Astrocyte of the spinal cord (primary cell): ENCODE results near the gene DCANP1.
A peak's percentile ranks its signal among the peaks of the same experiment; 100 is the strongest.

Experiments used
- DNase-seq: peaks from one replicate; pipeline ENCODE4 v3.0.0; 2011; ENCODE audit warnings: low read depth, low spot score
- H3K4me3 ChIP-seq: 2 replicates; pipeline ENCODE4 v1.5.1; 2011; ENCODE audit warnings: low read depth, mild to moderate bottlenecking, low read length, moderate library complexity
- in situ Hi-C: cut with HindIII; loops from 2 replicates; pipeline ENCODE4 v1.10.0; 2017; ENCODE audit warnings: low sequenced_read_pairs
- TF ChIP-seq, protein P1 (sequence below): IDR thresholded peaks from 2 replicates; pipeline ENCODE4 v1.5.1; 2012; ENCODE audit warnings: low read depth, mild to moderate bottlenecking, low read length, inconsistent platforms

Gene DCANP1

GRCh38 chr5:135451581-135452320 is 4.6 kb upstream of the DCANP1 start:
- H3K4me3 ChIP-seq = no peak overlapping the region
- no peak for DNase-seq
- in situ Hi-C loops = no loop called here
- TF ChIP-seq, protein P1, sequence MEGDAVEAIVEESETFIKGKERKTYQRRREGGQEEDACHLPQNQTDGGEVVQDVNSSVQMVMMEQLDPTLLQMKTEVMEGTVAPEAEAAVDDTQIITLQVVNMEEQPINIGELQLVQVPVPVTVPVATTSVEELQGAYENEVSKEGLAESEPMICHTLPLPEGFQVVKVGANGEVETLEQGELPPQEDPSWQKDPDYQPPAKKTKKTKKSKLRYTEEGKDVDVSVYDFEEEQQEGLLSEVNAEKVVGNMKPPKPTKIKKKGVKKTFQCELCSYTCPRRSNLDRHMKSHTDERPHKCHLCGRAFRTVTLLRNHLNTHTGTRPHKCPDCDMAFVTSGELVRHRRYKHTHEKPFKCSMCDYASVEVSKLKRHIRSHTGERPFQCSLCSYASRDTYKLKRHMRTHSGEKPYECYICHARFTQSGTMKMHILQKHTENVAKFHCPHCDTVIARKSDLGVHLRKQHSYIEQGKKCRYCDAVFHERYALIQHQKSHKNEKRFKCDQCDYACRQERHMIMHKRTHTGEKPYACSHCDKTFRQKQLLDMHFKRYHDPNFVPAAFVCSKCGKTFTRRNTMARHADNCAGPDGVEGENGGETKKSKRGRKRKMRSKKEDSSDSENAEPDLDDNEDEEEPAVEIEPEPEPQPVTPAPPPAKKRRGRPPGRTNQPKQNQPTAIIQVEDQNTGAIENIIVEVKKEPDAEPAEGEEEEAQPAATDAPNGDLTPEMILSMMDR = no peak

GRCh38 chr5:135450952-135451351 is 3.8 kb upstream of the DCANP1 start:
- TF ChIP-seq, protein P1 = no peak
- no peak overlapping the region for H3K4me3 ChIP-seq
- DNase-seq = no peak
- in situ Hi-C loops = no loop called here

GRCh38 chr5:135450336-135450735 is 3.2 kb upstream of the DCANP1 start:
- no peak overlapping the region for H3K4me3 ChIP-seq
- TF ChIP-seq, protein P1 = no peak
- no peak for DNase-seq
- in situ Hi-C loops = no loop called here

GRCh38 chr5:135449644-135450043 is 2.5 kb upstream of the DCANP1 start:
- DNase-seq = no peak
- no peak overlapping the region for H3K4me3 ChIP-seq
- TF ChIP-seq, protein P1 = no peak
- in situ Hi-C loops = no loop called here

- peak; percentile 24 for DNase-seq
- H3K4me3 ChIP-seq = no peak overlapping the region
- TF ChIP-seq, protein P1 = no peak
- in situ Hi-C loops = no loop called here
Observed at GRCh38 chr5:135448791-135449507, 1.8 kb upstream of the DCANP1 start.

DNA sequence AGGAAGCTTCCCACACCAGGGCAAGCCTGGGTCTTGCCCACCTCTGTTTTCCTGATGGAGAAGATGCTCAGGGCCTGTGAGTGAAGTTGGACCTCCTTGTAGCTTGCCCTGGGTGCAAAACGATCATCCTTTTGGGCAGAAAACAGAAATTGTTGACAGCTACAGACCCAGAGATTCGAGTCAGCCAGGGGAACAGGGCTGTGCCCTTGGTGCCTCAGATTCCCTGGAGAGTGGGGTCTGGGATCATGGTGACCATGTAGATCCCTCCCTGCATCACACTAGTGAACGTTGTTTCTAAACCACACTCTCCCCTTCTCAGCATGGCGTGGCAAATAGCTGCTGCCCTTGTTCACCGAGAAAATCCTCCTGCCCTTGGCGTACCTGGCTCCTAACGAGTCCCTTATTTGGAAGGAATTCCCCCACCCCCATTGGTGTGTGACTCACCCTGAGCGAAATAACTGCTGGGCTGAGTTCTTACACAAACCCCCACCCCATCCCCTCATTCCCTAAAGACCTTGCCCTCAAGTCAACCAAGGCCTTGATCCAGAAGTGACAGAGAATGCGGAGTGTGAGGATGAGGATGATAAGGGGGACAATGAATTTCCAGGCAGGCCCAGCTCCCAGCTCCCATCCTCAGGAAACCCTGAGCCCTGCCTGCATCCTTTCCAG is 1.1 kb upstream of the DCANP1 start:
- H3K4me3 ChIP-seq = no peak overlapping the region
- in situ Hi-C loops = no loop called here
- DNase-seq = no peak
- TF ChIP-seq, protein P1 = no peak
